GM19240 (cell line): ENCODE data around the gene FAM174C.
"Not testable (repeated sequence)": the region's sequence is repeated elsewhere in the genome, so short reads cannot be mapped to it uniquely, and the experiment has no call there.

Experiments used
- DNase-seq: peaks from one replicate; pipeline ENCODE4 v3.0.0; 2011; ENCODE audit warnings: low spot score; ENCODE audit not compliant: insufficient read length

The FAM174C gene

DNA sequence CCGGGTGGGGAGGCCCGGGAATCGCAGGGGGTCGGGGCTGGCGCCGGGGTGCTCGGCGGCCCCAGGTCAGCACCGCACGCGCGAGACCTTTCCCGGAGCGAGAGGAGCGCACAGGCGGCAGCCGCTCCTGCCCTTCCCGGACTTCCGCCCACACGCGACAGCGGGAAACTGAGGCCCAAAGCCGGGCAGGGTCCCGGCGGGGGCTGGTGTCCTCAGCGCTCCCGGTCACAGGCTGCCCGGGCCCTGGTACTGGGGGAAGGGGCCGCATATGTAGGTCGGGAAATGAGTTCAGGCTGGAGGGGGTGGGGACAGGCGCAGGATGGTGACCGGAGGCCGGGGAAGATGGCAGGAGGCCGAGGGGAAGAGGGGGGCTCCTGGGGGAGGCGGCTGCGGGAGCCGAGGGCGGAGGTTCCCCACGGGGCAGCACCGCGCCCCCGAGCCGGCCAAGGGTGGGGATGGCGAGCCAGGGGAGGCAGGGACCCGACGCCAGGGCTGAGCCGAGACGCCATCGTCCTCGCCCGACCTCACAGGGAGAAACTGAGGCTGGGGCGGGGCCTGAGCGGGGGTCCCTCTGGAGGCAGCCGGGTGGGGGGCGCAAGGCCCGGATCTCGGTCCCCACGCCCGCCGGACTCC is 38.2 kb upstream of the FAM174C start:
- DNase-seq, result no peak

DNA sequence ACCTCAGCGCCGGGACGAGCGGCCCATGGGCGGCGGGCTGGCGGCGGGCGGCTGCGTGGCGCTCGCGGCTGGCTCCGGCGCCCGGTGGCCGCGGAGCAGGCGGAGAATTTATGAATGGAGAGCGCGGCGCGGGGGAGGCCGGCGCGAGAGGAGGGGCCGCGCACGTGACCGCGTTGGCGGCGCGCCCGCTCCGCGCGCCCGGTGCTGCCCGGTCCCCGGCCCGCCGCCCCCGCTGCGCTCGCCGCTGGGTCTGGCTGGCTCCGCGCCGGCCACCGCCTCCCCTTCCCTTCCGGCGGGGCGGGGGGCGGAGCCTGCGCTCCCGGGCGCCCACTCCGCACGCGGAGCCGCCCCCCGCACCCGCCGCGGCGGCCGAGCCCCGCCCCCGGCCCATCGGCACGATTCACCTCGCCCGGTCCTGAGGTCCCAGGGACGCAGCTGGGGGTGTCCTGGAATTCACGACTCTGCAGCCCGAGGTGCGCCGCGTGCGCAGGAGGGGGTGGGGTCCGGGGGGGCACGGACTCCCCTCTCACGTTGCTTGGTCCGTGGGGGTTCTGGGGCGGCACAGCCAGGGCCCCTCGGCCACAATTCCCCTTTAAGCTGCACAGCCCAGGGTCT is 37.5 kb upstream of the FAM174C start, which contains the start of gene CBARP:
CBARP (minus strand) TSS at position 252 of the 615 bp plus-strand sequence. CDS start 1,905 bp downstream, outside the sequence.
- DNase-seq, result no peak

DNA sequence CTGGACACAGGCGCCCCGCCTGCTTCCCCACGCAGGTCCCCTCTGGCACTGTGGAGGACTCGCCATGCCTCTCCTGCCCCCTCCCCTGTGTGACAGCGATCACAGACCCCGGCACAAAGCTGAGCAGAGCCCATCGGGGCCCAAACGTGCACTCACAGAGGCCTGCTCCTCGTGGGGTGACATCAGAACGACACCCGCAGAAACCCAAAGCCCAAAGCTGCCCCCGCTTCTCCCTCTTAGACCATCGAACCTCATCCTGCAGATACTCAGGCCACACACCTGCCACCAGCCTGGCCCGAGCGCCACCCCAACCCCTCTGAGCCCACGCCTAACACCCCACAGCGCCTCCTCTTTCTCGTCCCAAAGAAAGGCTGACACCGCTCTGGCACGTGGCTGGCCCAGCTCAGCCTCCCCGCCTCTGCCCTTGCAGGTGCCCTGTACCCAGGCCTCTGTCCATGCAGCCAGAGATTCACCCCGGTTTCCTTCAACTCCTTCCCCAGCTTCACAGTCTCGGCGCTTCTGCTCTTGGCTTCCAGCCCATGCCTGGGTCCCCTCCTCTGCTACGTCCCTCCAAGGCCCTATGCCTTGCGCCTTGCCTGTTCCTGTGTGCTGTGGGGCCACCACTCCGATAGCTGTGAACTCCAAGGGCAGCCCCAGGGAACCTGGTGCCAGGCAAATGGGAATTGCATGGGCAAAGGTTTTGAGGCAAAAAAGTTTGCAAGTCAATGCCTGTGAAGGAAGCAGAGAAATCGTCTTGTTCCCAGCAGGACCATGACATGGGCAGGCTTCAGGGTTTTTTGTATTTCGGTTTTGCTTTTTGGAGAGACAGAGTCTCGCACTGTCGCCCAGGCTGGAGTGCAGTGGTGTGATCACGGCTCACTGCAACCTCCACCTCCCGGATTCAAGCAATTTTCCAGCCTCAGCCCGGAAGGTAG is 36.7 kb upstream of the FAM174C start:
- DNase-seq, result no peak

DNA sequence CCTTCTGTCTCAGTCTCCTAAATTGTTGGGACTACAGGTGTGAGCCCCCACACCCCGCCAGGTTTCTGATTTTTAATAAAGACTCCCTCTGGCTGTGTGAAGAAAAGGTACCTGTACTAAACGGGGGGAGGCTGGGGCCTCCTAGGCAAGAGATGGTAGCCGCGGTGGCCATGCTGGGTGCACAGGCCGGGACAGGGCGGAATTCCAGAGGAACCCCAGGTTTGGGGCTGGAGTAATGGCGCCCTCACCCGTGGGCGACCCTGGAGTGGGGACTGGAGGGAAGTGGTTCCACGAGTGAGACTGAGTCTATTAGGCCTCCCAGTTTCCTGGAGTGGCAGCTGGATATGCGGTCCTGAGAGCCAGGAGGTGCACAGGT is 35.9 kb upstream of the FAM174C start:
- no peak for DNase-seq

DNA sequence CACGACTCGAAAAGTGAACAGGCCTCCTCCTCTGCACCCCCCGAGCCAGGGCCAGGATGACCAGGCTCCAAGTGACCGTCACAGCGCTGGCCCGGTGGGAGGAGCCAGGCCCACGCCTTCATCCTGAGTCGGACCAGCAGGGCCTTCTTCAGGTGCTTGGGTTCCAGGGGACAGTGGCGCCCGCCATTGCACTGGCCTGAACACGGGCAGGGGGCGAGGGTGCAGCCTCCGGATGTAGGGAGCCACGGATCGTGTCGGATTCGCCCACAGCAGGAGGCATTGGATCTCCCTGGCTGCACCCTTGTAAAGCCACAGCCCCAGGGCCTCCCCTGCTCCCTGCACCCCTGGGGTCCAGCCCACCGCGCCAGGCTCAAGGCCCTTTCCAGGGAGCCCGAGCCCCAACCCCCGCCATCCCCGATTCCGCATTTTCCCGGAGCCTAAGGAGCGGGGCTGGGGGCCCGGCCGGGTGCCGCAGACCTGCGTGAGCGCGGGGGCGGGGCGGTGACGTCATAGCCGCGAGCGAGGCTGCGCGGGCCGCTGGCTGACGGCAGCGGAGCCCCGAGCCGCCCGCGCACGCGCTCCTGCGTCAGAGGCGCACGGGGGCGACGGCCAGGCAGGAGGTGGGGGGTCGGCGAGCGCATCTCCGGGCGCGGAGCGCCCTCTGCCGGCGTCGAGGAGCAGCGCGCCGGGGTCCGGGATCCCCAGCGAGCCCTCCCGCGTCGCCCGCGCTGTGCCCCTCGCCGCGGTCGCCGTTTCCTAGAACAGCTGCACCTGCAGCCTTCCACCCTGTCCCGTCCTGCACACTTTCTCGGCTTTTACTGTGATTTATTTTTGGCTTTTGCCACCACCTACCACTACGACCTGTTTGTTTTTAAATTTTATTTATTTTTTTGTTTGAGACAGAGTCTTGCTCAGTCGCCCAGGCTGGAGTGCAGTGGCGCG is 35.3 kb upstream of the FAM174C start:
- peak; percentile 99 for DNase-seq

DNA sequence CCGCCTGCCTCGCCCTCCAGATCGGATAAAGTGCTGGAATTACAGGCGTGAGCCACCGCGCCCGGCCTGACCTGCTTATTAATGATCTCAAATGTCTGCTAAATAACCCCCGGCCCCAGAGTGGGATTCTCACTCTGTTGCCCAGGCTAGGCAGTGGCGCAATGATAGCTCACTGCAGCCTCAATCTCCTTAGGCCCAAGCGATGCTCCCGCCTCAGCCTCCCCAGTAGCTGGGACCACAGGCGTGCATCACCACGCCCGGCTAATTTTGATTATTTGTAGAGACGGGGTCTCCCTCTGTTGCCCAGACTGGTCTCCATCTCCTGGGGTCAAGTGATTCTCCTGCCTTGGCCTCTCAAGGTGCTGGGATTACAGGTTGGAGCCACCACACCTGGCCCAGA is 34.4 kb upstream of the FAM174C start:
- no peak for DNase-seq

DNA sequence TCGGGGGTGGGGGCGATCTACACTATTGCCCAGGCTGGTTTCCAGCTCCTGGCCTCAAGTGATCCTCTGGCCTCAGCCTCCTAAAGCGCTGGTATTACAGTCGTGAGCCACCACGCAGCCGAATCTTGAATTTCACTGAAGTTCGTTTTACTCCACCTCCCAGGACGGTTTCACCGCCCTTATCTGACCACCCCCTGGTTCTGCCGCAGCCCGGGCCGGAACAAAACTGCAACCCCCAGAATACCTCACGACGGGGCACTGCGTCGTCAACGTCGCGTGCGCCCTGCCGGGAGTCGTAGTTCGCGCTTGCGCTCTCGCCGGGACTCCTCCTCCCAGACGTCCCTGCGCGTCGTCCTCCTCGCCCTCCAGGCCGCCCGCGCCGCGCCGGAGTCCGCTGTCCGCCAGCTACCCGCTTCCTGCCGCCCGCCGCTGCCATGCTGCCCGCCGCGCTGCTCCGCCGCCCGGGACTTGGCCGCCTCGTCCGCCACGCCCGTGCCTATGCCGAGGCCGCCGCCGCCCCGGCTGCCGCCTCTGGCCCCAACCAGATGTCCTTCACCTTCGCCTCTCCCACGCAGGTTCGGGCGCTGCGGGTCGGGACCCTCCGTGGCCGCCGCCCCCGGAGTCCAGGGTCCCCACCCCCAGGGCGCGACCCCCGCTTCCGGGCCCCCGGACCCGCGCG is 33.8 kb upstream of the FAM174C start, which contains the start of gene ATP5F1D:
ATP5F1D (plus strand) TSS at position 335 of the 679 bp plus-strand sequence; CDS start at position 435, 100 bp downstream.
- DNase-seq, result peak; percentile 100

DNA sequence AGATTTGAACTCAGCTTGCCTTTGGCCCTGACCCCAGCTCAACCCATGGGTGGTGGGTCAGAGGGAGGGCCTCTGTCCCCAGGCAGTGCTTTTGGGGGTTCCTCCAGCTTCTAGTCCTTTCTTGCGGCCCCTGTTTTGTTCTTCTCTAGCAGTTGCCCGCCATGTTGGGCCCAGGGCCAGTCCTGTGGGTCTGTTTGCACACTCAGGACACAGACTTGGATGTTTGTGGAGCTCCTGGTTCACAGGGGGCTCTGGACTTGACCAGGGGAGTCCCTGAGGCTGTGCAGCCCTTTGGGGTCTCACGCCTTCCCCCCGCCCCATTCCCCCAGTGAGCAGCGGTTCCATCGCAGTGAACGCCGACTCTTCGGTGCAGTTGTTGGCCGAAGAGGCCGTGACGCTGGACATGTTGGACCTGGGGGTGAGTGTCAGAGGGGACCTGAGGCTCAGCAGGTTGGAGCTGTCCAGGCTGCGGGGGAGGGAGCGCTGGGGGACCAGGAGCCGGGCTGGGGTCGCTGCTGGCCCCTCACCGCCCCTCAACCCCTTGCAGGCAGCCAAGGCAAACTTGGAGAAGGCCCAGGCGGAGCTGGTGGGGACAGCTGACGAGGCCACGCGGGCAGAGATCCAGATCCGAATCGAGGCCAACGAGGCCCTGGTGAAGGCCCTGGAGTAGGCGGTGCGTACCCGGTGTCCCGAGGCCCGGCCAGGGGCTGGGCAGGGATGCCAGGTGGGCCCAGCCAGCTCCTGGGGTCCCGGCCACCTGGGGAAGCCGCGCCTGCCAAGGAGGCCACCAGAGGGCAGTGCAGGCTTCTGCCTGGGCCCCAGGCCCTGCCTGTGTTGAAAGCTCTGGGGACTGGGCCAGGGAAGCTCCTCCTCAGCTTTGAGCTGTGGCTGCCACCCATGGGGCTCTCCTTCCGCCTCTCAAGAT is 31.3 kb upstream of the FAM174C start:
- peak; percentile 93 for DNase-seq

DNA sequence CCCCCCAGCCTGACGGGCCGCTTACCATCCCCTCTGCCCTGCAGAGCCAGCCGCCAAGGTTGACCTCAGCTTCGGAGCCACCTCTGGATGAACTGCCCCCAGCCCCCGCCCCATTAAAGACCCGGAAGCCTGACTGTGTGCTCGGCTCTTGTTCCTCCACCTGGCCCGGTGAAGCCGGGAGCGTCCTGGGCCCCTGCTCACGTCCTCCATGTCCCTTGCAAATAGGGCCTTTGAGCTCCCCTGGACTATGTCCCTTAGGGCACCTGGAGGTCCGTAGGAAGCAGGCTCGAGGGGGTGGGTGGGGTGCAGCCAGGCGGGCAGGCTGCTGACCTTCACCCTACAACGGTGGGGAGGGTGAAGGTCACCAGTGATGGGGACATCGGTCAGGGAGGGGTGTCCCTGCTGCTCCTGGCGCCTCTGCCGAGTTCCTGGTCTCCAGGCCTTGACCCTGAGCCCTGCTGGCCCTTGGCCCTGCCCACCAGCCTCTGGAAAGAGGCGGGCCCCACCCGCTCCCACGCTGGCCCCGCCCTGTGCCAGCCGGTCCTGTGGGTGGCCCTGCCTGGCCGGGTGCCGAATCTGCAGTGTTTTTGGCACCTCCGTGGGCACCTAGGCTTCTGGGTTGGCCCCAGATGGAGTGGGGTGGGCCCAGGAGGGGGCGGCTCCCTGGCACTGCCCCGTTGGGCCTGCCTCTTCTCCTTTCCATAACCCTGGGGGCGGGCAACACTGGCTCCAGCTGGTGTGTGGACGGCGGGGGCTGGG is 30.5 kb upstream of the FAM174C start:
- DNase-seq, result no peak

DNA sequence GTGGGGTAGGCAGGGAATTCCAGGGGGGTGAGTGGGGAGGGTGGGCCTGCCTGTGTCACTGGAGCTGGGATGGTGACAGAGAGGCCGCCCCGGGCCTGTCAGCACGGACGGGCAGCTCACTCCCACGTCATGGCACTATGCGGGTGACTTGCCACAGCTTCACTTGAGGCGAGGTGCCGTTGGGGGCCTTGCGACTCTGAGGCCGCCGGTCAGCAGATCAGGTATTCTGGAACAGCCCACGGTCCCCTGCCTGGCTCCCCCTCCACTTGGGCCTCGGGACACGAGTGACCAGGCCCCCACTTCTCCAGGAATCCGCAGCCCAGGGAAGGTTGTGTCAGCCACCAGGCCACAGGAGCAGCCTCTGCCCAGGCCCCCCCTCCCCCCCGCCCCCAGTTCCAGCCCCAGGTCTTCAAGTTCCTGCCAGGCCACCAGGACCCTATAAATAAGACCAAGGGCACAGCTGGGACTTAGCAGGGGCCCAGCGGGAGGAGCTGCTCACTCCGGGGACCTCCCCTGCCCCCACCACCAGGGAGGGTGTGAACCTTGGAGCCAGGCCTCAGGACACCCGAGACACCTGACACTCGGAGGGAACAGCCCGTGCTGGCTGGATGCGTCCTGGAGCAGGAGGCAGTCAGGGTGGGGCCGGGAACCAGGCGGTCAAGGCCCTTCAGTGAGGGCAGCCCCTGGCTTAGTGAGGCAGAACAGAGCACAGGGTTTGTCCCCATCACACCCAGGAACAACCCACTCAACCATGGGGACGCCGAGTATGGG is 29.7 kb upstream of the FAM174C start:
- no peak for DNase-seq

DNA sequence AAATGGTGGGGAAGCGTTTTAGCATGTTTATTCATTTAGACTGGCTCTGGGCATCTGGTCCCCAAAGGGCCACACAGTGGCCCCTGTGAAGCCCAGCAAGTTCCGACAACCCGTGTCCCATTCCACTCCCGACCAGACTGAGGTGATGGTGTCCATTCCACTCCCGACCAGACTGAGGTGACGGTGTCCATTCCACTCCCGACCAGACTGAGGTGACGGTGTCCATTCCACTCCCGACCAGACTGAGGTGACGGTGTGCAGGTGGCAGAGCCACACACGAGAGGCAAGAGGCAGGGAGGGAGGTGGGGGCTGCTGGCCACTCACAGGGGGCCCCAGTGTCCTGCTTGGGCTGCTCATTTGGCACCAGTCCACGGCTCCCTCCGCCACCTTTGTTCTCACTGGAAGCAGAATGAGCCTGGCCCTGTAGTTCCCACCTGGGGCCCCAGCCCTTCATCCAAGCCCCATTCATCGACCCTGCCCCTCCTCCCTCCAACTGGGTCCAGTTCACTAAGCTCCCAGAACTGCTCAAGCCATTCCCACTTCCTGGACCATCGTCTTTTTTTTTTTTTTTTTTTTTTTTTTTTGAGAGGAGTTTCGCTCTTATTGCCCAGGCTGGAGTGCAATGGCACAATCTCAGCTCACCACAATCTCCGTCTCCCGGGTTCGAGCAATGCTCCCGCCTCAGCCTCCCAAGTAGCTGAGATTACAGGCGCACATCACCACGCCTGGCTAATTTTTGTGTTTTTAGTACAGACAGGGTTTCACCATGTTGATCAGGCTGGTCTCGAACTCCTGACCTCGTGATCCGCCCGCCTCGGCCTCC is 28.9 kb upstream of the FAM174C start:
- not testable (repeated sequence) for DNase-seq

DNA sequence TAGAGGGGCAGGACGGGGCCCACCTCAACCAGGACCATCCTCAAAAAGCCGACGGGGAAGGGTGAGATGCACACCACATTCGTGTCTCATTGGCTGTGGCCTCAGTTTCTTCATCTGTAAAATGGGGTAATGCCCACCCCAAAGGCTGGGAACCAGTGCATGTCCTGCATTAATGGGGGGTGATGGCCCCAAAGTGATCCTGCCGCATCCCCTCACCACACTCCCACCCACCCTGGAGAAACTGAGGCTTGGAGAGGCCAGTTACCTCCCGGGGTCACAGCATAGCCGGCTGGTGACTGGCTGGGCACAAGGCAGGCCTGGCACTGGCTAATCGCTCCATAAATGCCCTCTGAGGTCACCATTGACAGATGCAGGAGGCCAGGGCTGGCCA is 27.6 kb upstream of the FAM174C start:
- no peak for DNase-seq

DNA sequence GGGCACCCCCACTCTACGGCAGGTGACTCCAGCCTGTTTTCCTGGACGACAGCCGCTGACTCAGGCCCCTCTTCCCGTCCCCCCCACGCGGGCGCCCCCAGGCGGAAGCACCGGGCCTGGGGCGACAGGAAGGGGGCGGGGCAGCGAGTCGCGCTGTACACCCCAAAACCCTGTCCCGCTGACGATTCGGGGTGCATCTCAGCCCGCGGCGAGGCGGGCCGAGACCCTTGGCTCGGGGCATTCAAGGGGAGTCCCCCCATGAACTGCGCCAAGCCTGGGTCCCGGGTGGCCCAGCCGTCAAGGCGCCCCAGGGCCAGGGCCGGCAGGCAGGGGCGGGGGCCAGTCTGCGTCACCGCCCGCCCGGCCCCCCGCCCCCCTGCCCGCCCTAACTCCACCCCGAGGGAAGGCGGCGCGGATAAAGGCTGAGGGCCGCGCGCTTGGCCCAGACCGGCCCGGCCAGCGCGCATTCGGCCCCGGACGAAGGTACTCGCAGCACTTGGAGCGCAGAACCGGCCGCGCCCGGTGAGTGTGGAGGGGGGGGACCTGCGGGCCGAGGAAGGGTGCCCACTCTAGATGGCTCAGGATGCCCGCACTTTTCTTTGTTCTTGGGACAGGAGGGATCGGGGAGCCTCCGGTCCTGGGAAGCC is 27.1 kb upstream of the FAM174C start, which contains the start of gene MIDN:
MIDN (plus strand) TSS at position 445 of the 647 bp plus-strand sequence. CDS start 1,714 bp downstream, outside the sequence.
- DNase-seq, result no peak

DNA sequence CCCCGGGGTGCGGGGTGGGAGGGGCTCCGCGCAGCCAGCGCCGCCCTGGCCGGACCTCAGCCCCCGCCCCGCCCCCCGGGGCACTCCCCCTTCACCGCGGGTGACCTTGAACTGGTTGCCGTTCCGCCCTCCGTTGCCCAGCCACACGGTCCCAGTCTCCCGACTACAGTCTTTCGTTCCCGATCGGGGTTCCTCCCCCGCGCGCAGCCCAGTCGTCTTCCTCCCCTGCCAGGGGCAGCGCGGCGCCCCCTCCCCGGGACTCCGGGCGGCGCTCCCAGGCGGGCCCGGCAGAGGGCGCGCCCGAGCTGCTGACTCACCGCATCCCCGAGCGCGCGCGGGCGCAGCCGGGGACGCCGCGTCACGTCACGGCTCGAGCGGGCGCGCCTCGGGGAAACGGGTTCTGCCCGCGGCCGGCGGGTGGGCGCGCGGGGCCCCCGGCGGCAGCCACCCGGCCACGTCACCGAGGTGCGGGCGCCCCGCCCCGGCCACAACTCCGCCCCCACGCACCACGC is 26.5 kb upstream of the FAM174C start:
- DNase-seq, result no peak

DNA sequence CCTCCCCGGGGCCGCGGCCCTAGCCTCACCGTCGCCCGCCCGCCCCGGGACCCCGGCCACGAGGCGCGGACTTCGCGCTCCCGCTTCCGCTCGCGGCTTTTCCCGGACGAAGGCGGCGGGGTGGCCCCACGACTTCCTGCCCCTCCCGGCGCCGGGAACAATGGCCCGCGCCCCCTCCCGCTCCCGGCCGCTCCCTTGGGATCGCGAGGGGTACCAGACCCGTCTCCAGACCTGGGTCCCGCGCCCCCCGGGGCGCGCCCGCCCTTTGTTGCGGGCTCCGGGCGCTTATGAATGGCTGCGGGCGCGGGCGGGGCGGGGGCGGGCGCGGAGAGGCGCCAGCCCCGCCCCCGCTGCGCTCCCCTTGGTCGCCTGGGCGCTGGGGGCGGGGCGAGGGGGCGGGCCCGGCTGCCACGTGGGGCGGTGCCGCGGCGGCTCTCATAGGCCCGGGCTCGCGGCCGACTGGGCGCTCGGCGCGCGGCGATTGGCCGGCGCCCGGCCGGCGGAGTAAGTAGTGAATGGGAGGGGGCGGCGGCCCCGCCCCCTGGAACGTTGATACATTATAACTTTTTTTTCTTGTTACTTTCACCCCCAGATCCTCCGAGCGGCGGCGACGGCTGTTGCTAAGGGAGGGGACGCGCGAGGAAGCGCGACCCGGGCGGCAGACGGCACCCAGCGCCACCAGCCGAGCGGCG is 25.9 kb upstream of the FAM174C start:
- peak; percentile 95 for DNase-seq
